NCI-H1048 (cell line): Measurements from ENCODE around the gene OR4K15.
"Not testable (repeated sequence)": the region's sequence is repeated elsewhere in the genome, so short reads cannot be mapped to it uniquely, and the experiment has no call there.

ENCODE experiments used
- DNase-seq: peaks from one replicate; lab custom pipeline; 2025; lab: John Stamatoyannopoulos, UW

OR4K15 gene

GRCh38 chr14:19975291-19975690 lies at the start of gene OR4K15:
Gene OR4K15 (plus strand): TSS chr14:19975591. CDS start chr14:19975591, 0 bp downstream.
- DNase-seq: no peak

GRCh38 chr14:19930617-19931016 lies 44.8 kb upstream of the OR4K15 start, which contains the start of gene OR4K1:
Gene OR4K1 (plus strand): TSS chr14:19930917. CDS start chr14:19935667, 4,750 bp downstream.
- no peak for DNase-seq

GRCh38 chr14:19941668-19942067 lies 33.7 kb upstream of the OR4K15 start:
- DNase-seq: no peak

GRCh38 chr14:19947413-19948090 lies 27.8 kb upstream of the OR4K15 start:
- DNase-seq: no peak

GRCh38 chr14:19949218-19949617 lies 26.2 kb upstream of the OR4K15 start:
- no peak for DNase-seq

GRCh38 chr14:19969735-19970134 lies 5.7 kb upstream of the OR4K15 start:
- not testable (repeated sequence) for DNase-seq

- DNase-seq: no peak
Observed at GRCh38 chr14:19974844-19975243, 547 bp upstream of the OR4K15 start.

GRCh38 chr14:19993438-19993837 lies 18.0 kb downstream of the OR4K15 start:
- DNase-seq: no peak

GRCh38 chr14:20001863-20002262 lies 26.5 kb downstream of the OR4K15 start, which contains the start of gene OR4Q2:
Gene OR4Q2 (plus strand): TSS chr14:20002163.
- no peak for DNase-seq

- no peak for DNase-seq
Observed at GRCh38 chr14:20002319-20002718, 26.9 kb downstream of the OR4K15 start.

GRCh38 chr14:20008156-20008555 lies 32.8 kb downstream of the OR4K15 start:
- no peak for DNase-seq

GRCh38 chr14:20019257-20019865 lies 44.0 kb downstream of the OR4K15 start, which contains the start of gene OR4K14:
Gene OR4K14 (minus strand): TSS chr14:20019307. CDS start chr14:20015193, 4,114 bp downstream.
- no peak for DNase-seq
